ENCODE measurements around the gene APOB. TPM values are rescaled to one million over a fixed set of nuclear protein-coding genes. Genes with fewer than 3 reads are reported as not detected.

Gene APOB
- total RNA-seq, 1 donor from 2014 or later = 0.50 TPM

- DNase-seq (ENCODE audit: low read depth) = no peak
Observed at GRCh38 chr2:21020031-21020667, 23.7 kb downstream of the APOB start.

DNA sequence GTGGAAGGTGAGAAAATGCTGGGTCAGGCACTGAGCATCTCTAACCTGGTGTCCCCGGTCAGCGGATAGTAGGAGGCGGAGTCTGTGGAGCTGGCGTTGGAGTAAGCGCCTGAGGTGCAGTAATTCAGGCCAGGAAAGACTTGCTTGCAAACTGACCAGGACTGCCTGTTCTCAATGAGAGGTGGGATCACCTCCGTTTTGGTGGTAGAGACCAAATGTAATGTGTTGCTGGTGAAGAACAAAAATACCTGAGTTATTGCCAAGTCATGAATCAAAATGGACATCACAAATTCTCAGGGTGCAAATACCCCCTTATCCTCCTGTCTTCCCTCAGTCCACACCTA lies 24.2 kb downstream of the APOB start:
- no peak for DNase-seq (ENCODE audit: low read depth)

DNA sequence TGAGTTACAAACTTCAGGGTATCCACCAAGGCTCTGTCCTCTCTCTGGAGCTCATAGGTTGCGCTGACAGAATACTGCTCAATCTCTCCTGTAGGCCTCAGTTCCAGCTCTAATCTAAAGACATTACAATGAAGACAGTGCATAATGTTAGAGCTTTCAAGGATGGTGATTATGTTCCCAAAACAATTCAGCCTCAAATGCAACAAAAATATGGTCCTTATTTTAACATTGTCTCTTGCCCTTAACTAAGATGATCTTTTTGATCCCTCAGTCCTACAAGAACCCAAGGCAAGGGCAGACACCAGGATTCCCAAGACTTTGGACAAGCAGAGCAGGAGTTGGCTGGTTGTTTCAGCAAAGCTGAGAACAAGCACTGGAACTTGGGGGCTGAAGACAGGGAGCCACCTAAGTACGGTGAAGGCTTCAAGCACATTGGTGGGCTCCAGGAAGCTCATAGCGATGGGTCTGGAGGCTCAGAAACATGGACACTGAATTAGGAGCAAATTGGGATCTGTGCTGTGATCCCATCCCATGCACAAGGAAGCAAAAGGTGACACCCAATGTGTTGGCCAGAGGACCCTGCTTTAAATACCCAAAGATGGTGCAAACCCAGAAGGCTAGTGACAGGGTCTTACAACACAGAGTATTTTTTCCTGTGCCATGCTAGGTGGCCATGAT lies 24.7 kb downstream of the APOB start:
- no peak for DNase-seq (ENCODE audit: low read depth)

GRCh38 chr2:21018290-21018689 lies 25.6 kb downstream of the APOB start:
- DNase-seq (ENCODE audit: low read depth) = no peak

DNA sequence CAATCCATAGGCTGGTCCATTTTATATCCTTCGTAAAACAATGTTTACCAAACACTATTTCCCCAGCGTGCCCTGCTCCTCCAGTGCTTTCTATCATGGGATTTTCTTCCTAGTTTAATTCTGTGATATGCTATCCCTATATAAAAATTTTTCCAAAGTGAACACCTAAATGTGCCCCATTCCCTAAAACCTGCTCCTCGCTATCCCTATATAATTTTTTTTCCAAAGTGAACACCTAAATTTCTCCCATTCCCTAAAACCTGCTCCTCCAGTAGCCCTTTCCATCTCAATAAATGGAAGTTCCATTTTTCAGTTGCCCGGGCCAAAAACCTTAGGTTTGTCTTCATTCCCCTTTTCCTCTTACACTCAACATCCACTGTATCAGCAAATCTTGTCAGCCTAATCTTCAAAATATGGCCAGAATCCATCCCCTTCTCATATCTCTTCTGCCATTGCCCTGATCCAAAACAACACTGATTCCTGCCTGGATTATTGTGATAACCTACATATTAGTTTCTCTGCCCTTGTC lies 26.1 kb downstream of the APOB start:
- DNase-seq (ENCODE audit: low read depth) = no peak

DNA sequence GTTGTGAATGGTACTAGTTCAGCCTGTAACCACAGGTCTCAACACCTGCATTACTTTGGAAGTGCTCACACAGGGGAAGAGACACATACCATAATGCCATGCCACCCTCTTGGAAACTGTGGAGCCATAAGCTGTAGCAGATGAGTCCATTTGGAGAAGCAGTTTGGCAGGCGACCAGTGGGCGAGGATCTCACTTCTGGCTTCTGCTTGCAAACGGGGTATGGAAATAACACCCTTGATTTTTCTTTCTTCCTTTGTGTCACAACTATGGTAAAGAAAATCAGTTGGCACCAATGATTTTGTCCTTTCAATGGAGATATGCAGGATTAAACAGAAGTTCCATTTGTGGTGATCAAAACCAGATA lies 28.6 kb downstream of the APOB start:
- DNase-seq (ENCODE audit: low read depth) = no peak

DNA sequence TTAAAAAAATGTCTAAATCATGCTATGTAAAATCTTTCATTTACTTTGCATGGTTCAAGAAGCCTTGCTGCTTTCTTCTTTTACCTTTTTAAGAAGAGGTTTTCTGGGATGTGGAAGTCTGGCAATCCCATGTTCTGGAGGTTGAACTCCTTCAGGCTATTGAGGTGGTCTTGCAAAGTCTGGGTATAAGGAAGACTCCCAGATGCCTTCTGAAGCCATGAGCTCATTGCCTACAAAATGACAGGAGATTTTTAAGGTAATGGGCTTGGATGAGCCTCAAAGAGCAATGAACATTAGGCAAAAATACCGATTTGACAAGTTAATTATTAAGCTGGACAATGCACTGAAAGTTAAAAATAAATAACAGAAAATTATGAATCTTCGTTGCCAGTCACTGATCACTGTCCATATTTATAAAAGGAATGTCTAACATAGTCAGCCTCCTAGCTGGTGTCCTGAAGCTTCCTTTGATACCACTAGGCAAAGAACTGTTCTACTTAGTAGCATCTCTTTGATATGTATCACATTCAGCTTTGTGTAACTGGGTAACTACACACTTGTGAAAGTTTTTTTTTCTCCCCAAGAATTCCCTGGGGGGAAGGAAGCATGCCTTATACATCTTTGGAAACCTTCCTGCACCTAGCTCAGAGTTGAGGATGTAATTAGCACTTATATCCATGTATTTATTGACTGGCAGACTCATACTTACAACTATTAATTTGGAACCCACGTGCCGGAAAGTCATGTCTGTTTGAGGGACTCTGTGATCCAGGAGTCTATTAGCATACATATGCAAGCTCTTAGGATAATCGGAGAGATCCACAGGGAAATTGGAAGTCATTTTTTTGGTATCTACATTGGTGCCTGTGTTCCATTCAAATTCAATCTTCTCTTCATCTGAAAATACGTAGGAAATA lies 29.3 kb downstream of the APOB start:
- no peak for DNase-seq (ENCODE audit: low read depth)

- DNase-seq (ENCODE audit: low read depth) = no peak
Observed at GRCh38 chr2:21013043-21013816, 30.6 kb downstream of the APOB start.

GRCh38 chr2:21012557-21012937 lies 31.3 kb downstream of the APOB start:
- no peak for DNase-seq (ENCODE audit: low read depth)

DNA sequence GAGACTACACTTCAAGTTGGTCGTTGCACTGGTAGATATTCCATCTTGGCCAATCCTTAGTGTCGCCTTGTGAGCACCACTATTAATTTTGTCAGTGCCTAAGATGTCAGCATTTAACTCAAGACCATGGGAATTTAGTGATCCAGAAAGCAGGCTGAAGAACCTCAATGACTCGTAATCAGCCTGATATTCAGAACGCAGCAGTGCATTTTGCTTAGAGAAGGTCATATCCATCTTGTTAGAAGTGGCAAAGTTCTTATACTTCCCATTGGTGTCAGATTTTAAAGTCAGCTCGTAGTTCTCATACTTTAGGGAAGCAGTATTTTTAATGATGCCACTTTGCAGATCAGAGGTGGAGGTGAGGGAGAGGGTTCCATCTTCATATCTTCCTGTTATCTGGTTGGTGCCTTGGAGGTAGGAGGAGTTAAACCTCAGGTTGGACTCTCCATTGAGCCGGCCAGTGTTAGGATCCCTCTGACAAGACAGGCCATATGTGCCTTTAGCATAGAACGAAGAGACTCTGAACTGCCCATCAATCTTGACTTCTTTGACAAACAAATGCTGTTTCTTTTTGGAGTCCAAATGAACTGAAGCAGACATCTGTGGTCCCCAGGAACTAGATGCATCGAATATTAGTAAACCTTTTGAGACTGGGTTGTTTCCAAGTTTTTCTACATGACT lies 31.9 kb downstream of the APOB start:
- DNase-seq (ENCODE audit: low read depth) = no peak

DNA sequence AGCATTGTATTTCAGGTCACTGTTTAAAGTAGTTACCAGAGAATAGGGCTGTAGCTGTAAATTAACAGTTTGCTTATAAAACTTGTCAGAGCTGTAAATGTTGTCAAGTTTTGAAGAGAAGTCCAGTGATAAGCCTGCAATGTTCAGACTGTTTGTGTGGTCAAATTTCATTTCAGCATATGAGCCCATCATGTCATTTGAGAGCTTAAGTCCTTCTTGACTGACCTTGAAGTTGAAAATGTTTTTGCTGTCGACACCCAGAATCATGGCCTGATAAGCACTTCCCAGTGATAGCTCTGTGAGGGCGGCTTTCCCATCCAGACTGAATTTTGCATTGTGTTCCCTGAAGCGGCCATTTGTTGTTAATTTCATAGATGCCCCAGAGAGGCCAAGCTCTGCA lies 32.4 kb downstream of the APOB start:
- no peak for DNase-seq (ENCODE audit: low read depth)

DNA sequence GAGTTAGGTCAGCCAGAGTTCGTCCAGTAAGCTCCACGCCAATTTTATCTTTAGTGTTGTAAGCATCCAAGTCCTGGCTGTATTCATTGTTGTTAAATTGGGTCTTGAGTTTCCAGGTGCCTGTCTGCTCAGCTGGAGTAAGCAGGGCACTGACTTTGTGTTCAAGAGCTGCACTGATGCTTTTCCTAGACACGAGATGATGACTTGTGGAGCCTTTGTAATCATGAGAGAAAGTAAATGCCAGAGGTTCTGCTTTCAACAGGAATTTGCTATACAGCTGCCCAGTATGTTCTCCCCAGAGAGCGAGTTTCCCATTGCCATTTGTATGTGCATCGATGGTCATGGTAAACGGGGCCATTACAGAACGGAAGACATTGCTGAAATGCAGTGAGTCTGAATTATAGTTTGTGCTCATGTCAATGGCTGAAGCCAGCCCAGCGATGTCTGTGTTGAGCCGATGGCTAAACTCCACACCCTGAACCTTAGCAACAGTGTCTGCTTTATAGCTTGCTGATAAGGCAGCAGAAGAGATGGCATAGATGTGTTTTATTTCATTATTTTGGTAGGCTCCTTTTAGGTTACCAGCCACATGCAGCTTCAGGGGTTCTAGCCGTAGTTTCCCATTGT lies 32.9 kb downstream of the APOB start:
- DNase-seq (ENCODE audit: low read depth) = no peak

DNA sequence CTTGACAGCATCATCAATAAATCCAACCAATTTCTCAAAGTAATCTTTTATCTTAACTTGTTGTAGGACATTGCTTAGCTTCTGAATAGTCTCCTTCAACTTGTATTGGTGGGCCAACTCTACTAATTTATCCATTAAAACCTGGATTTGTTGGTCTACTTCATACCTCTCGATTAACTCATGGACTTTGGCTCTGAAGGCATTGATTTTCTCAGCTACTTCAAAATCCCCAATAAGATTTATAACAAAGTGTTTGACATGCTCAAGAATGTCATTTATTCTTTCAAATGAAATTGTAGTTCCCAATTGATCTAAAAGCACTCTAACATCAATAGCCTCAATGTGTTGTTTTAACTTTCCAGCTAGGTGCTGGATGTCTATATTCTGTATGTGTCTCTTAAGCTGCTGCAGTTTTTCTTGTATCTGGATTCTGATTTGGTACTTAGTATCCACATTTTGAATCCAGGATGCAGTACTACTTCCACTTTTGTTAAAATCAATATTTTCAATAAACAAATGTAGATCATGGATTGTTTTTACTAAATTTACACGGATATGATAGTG lies 34.1 kb downstream of the APOB start:
- no peak for DNase-seq (ENCODE audit: low read depth)

DNA sequence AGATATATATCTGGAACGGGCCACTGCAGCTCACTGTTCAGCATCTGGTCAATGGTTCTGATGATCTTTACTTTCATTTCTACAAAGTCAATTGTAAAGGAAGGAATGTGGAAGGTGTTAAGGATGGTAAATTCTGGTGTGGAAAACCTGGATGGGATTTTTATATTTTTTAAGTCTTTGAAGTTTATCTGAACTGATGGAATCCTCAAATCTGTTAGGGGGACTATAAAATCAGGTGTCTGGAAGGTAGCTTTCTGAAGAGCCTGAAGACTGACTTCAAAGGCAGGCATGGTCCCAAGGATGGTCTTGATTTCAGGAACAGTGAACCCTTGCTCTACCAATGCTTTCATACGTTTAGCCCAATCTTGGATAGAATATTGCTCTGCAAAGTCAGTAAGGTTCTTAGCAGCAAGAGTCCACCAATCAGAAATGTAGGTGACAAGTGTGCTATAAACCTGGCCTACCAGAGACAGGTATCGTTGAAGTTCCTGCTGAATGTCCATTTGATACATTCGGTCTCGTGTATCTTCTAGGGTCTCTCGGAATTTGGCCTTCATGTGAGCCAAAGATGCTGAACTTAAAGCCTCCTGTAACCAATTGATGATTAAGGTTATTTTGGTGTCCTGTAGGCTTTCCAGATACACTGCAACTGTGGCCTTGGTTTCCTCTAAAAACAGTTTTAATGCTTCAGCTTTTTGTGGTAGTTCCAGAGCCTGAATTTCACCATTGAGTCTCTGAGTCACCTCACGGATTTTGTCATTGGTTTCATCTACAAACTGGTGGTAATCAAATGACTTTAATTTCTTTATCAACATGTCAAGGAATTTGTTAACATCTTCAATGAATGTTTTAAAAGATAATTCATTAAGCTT lies 34.8 kb downstream of the APOB start:
- no peak for DNase-seq (ENCODE audit: low read depth)

DNA sequence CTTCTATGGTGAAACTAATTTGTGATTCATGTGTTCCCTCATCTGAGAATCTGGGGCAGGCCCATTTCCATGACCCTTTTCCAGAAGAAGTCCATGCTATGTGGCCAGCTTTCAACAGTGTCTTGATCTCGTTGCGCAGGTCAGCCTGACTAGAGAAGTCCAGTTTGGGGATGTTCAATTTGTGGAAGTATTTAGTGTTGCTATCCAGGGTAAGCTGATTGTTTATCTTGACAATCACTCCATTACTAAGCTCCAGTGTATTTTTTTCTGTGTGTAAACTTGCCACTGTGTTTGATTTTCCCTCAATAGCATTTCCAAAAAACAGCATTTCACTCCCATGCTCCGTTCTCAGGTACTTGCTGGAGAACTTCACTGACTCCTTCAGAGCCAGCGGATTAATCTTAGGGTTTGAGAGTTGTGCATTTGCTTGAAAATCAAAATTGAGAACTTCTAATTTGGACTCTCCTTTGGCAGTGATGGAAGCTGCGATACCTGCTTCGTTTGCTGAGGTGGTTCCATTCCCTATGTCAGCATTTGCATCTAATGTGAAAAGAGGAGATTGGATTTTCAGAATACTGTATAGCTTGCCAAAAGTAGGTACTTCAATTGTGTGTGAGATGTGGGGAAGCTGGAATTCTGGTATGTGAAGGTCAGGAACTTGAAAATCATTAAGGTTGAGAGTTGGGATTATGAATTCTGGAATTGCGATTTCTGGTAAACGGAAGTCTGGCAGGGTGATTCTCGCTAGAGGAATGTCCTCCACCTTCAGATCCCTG lies 35.7 kb downstream of the APOB start:
- DNase-seq (ENCODE audit: low read depth) = no peak

DNA sequence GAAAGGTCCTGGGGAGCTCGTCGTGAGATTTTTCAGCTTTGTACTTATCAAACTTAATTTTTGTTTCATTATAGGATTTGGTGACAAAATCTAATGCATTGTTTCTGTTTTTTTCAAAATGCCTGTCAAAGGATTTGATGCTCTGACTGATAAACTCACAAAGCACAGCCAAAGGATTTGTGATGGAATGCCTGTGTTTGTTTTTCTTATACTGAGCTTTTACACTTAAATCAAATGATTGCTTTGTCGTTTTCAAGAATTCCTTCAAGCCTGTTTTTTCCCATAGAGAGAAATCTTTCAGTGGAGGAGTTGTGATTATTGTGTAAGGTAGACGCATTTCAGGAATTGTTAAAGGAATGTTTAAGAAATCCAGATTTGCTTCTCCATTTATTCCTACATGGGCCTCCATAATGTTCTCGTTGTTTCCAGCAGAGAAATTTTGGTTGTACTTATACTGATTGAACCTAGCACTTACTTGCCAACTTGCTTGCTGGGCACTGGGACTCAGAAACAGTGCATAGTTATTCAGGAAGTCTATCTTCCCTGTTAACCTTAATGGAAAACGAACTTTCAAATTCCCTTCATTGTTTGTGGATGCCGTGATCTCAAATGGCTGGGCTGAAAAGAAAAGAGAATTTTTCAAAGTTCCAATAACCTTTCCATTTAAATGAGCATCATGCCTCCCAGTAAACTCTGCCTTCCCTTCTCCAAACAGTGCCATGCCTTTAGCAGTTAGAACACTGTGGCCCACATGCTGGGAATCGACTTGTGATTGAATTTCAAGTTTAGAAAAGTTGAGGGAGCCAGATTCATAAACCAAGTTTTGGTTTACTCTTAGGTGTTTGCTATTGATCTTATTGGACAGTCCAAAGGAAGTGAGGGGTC lies 36.5 kb downstream of the APOB start:
- no peak for DNase-seq (ENCODE audit: low read depth)

- no peak for DNase-seq (ENCODE audit: low read depth)
Observed at GRCh38 chr2:21006423-21007128, 37.3 kb downstream of the APOB start.

Measured in renal cortical epithelial cell (primary cell).